AG10803 (cell line): Measurements from ENCODE around the gene LSM4.

ENCODE experiments used
- DNase-seq: peaks from one replicate; pipeline ENCODE4 v3.0.0; 2010; ENCODE audit warnings: low read depth
- H3K4me3 ChIP-seq: 2 replicates; pipeline ENCODE4 v1.5.1; 2011; ENCODE audit warnings: mild to moderate bottlenecking, low read length, control low read depth
- TF ChIP-seq, protein P1 (sequence below): conservative IDR thresholded peaks from 2 replicates; pipeline ENCODE4 v1.5.1; 2011; ENCODE audit warnings: mild to moderate bottlenecking, low read length, control low read depth, inconsistent platforms

The LSM4 gene

DNA sequence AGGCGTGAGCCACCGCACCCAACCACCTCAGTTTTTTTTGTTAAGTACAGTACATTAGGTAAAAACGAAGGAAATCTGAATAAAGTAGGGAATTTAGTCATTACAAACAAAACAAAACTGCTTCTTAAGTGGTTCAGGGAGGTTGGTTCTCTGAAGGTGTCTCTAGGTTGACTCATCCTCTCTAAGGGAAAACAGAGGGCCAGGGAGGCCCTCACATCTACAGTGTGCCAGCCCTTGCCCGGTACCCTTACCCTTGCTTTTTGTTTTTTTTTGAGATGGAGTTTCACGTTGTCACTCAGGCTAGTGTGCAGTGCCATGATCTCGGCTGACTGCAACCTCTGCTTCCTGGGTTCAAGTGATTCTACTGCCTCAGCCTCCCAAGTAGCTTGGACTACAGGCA is 24.3 kb downstream of the LSM4 start:
- TF ChIP-seq, protein P1, sequence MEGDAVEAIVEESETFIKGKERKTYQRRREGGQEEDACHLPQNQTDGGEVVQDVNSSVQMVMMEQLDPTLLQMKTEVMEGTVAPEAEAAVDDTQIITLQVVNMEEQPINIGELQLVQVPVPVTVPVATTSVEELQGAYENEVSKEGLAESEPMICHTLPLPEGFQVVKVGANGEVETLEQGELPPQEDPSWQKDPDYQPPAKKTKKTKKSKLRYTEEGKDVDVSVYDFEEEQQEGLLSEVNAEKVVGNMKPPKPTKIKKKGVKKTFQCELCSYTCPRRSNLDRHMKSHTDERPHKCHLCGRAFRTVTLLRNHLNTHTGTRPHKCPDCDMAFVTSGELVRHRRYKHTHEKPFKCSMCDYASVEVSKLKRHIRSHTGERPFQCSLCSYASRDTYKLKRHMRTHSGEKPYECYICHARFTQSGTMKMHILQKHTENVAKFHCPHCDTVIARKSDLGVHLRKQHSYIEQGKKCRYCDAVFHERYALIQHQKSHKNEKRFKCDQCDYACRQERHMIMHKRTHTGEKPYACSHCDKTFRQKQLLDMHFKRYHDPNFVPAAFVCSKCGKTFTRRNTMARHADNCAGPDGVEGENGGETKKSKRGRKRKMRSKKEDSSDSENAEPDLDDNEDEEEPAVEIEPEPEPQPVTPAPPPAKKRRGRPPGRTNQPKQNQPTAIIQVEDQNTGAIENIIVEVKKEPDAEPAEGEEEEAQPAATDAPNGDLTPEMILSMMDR = no peak

GRCh38 chr19:18297308-18297707 is 25.6 kb downstream of the LSM4 start:
- TF ChIP-seq, protein P1 = no peak
- DNase-seq = peak; percentile 30
- H3K4me3 ChIP-seq = no peak overlapping the region

More for the DNA sequence above, 24.3 kb downstream of the LSM4 start:
- H3K4me3 ChIP-seq = no peak overlapping the region
- no peak for DNase-seq

DNA sequence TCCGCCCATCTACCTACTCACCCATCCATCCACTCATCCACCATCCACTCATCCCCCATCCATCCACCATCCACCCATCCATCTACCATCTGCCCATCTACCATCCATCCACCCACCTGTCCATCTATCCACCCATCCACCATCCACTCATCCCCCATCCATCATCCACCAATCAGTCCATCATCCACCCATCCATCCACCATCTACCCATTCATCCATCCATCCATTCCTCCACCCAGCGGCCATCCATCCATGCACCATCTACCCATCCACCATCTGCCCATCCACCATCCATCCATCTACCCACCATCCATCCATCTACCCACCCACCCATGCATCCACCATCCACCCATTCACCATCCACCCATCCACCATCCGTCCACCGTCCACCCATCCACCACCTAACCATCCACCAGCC is 27.8 kb downstream of the LSM4 start:
- no peak for DNase-seq
- no peak overlapping the region for H3K4me3 ChIP-seq
- TF ChIP-seq, protein P1 = no peak

- DNase-seq = no peak
- TF ChIP-seq, protein P1 = no peak
- H3K4me3 ChIP-seq = no peak overlapping the region
These were observed 28.4 kb downstream of the LSM4 start for GRCh38 chr19:18294467-18294864.

DNA sequence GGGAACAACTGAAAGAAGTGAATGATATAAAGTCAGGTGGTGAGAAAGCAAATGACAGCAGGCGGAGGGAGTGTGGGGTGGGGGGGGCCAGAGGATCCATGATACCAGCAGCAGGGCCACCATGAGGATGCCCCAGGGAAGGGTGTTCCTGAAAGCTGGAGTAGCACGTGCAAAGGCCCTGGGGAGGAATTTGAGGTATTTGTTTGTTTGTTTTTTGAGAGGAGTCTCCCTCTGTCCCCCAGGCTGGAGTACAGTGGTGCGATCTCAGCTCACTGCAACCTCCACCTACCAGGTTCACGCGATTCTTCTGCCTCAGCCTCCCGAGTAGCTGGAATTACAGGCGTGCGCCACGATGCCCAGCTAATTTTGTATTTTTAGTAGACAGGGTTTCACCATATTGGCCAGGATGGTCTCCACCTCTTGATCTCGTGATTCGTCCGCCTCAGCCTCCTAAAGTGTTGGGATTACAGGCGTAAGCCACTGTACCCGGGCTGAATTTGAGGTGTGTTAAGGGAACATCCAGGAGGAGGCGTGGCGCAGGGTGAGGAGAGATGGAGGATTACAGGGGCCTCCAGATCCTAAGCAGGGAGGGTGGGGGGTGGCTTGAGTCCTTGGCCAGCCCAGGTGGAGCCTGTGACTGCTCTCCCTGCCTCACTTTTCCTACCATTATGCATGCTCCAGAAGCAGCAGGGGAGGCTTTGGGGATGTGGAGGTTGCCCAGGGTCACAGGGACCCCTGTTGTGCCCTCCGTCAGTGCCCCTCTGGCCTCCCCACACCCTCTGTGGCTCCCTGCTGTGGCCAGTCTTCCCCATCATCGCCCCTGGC is 29.0 kb downstream of the LSM4 start:
- TF ChIP-seq, protein P1 = no peak
- DNase-seq = no peak
- H3K4me3 ChIP-seq = no peak overlapping the region; the same call in 1 of the 2 replicates

DNA sequence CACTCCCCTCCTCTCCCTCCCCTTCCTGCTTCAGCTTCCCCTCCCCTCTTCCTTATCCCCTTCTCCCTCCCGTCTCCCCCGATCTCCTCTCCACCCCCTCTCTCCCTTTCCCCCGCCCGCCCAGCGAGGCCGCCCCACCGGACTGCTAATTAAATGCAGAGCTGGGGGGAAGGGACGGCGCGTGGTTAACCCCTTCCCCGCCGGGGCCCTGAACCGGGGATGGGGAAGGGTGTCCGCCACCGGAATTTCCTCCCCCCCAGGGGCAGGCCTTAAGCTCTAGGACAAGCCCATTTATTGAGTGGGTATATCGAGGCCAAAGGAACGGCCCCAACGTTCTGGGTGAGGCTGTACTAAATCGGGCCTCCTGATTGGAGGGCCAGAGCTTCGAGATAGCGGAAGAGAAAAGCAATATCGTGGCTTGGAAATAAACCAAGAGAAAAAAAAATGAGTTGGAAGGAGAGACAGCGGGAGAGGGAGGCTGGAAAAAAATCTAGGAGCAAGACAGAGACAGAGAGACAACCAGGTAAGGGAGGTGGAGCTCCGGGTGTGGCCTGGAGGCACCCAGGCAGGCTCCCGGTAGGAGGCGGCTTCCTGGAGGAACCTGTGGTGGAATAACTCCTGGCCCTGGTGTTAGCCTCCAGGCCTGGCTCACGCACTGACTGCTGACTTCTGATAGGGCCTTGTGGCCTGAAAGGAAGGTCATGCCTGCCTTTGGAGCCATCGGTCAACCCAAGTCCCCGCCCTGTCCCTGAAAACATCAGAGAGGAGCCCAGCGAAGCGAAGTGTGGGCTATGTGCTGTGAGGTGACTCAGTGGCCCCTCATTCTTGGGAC is 29.9 kb downstream of the LSM4 start:
- TF ChIP-seq, protein P1 = no peak; the same call in 1 of the 2 replicates
- DNase-seq = peak; percentile 69
- peak overlapping the region; percentile 73 for H3K4me3 ChIP-seq
